GM19240 (cell line): ENCODE results near the gene CASZ1.

ENCODE experiments used
- DNase-seq: peaks from one replicate; pipeline ENCODE4 v3.0.0; 2011; ENCODE audit warnings: low spot score; ENCODE audit not compliant: insufficient read length

The CASZ1 gene

DNA sequence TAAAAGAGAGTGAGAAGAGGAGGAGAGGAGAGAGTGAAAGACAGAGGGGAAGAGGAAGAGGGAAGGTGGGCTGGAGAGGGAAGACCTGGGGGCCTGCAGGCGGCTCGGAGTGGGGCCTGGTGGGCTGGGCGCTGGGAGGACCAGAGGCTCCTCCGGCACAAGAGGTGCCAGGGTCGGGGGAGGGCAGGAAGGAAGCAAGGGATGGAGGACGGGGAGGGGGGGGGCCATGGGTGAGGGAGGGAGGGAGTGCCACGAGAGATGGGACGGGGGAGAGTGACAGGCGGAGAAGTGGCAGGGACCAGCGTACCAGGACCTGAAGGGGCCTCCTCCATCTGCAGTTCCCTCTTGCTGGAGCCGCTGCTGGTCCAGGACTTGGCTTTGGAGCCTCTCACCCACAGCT, 87.7 kb downstream of the CASZ1 start:
- DNase-seq: no peak

DNA sequence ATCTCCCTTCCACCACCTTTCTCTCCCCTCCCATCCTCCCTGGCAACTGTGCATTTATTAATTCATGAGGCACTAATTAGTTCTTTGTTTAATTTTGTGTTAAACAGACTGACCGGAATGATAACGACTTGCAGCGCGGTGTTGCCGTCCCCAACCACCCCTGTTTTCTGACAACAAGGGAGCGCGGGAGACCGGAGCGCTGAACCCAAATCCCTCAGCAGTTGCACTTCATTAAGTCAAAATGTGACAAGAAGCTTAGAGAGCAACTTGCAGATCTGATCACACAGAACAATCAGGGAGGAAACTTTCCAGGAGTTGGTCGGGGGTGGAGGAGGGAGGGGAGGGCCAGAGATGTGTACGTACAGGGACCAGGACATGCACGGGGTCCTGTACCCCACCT, 89.2 kb downstream of the CASZ1 start:
- DNase-seq: no peak

DNA sequence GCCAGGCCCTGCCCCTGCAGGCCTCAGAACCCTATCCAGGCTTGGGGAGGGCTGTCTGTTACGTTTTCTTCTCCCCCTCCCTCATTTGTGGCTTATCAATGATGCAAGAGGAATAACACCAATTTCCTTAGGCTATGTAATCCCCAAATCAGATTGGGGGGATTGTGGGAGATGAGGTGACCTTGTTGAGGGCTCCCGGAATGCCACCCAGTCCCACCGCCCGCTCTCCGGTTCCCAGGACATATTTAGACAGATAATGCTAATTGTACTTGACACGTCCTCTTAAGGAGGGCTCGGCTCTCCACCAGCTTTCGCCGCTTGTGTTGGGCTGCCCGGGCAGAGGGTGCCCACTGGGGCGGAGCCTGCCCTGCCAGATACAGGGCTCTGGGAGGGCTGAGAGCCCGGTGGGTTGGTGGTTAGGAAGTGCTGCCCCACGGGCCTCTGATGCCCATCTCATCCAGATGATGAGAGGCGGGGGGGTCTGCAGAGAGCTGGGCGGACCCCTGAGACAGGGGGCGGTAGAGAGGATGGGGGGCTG, 90.0 kb downstream of the CASZ1 start:
- no peak for DNase-seq

DNA sequence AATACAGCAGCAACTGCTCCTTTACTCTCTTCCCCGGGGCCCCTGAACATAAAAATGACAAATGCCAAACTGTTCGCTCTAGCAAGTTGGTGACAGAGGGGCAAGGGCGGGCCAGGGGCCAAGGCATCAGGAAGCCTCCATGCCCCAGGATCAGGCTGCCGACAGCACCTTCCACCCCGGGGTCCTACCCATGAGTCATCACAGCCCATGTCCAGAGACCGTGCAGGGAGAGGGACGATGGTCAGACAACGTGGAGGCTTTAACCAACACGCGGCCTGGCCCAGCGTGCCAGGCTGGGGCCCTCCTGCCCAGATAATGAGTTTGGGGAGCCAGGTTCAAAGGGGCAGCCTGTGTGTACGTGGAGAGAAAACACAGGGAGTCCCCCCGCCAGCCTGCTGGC, 90.5 kb downstream of the CASZ1 start:
- no peak for DNase-seq

DNA sequence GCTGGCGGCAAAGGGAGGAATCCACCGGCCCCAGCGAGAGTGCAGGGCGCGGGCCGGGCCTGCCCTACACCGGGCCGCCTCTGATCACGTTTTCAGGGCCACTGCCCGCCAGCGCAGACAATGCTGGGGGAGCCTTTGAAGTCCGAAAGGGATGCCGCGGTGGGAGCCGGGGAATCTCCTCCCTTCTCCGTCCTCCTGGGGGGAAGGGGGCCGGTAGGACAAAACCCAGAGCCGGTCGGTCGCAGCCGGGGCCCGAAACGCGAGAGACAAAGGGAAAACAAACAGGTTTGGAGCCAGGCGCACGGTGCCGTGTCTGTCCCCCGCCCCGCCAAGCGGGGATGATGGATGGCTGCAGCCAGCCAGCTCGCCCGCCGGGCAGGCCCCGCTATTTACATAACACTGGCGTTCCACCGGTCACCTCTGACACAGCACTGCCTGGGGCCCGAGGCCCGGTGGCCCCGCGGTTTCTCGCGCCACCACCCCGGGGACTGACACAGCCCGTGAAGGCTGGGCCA, 92.0 kb downstream of the CASZ1 start:
- no peak for DNase-seq

DNA sequence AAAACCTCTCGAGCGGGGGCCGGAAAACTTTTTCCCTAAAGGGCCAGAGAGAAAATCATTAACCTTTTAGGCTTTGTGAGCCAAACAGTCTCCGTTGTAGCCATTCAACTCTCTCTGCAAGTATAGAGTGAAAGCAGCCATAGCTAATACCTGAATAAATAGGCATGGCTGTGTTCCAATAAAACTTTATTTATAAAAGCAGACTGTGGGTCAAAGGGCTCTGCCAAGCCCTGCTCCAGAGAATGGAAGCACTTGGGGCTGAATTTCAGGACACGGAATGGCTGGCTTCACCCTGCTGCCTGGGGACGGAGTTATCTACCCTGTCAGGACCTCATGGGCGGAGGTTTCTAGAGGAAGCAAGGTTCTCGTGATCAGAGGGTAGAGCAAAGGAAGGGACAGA, 92.7 kb downstream of the CASZ1 start:
- DNase-seq: no peak

DNA sequence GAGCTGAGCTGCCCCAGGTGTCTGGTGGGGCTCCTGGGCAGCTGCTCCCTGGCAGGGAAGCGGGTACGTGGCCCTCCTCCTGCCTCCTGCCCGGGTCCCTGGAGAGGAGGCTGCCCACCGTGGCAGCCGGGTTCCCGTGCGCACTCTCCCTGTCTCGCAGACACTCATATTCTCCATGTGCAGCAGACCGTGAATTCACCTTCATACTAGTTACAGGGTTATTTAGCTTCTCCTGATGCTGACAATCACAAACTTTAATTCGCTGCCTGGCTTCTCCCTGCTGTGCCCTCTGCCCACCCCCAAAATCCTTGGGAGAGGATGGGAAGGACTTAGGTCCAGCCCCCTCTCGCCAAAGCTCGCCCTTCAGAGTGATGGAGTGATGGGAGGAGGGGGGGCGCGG, 95.3 kb downstream of the CASZ1 start:
- no peak for DNase-seq

DNA sequence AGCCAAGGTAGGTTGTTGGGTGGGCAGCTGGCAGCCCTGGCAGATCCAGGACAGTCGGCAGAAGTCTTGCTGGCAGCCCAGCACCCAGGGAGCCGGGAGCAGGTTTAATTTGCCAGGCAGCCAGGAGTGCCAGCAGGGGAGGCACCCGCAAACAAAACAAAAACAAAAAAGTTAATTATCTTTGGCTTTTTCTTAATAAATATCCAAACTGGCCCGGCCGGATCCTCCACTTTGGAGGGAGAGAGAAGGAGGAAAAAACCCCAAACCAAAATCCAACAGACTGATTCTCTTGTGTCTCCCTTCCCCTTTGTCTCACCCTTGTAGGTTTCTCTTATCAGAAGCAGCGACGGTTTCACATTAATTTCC, 97.0 kb downstream of the CASZ1 start:
- DNase-seq: no peak

DNA sequence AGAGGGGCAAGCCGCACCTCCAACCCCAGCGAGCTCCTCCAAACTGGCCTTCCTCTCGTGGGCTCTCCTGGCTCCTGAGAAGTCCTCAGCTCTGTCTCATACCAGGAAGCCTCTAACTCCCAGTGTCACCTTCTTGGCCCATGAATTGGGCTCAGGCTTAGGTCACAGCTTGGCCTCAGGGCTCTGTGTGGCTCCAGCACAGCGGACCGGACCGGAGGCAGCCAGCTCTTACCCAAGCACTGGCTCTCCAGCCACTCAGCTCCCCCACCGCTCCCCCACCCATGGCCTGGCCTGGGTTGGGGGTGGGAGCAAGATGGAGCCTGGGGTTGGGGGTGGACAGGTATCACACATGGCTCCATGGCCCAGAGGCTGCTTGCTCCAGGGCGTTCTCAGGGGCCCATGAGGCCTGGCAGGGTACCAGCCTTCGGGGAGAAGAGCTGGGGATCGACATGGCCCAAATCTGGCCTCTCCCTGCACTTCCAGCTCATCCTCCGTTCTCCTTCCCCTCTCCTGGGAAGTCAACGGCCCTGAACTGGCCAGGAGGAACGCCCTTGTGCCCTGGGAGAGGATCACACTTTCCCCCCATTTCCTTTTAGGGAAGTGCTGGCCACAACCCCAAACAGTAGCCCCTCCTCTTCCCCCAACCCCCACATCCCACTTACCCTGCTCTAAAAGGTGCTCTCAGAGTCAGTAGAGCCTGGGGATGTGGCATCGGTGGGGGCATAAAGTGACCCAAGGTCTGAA, 97.5 kb downstream of the CASZ1 start:
- DNase-seq: no peak

DNA sequence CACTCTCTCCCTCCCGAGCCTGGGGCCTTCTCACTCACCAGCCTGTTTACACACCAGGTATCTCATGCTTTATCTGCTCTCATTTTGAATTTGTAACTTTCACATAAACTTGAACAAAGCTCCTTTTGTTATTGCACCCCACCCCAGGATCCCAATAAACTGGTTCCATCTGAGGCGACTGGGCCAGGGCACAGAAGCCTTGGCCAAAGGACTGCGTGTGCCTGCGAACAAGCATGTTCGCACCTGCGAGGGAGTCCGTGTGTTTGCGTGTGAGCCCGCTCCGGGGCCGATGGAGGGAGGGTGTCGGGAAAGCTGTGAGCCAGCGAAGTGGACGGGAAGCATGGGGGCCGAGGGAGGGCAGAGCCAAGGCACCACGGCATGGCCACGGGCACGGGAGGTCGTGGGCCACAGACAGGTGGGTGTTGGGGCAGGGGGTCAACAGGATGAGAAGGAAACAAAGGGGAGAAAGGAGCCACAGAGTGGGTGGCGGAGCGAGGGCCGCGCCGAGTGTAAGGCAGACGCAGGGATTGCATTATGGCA, 98.8 kb downstream of the CASZ1 start:
- no peak for DNase-seq

DNA sequence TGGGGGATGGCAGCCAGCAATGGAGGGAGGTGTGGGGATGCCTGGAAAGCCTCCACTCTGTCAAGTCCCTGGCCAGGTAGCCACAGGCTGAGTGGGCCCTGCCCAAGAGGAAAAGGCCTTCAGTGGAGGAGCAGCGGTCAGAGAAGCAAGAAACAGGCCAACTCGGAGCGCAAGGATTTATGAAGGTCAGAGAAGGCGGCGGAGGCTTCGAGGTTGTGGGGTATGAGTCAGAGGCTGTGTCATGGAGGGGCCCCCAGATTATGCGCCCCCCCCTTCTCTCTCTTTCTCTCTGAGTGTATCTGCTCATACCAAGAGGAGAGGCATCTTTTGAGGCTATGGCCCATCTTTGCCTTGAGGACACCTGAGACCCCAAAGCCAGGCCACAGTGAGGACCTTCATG, 99.5 kb downstream of the CASZ1 start:
- DNase-seq: no peak

DNA sequence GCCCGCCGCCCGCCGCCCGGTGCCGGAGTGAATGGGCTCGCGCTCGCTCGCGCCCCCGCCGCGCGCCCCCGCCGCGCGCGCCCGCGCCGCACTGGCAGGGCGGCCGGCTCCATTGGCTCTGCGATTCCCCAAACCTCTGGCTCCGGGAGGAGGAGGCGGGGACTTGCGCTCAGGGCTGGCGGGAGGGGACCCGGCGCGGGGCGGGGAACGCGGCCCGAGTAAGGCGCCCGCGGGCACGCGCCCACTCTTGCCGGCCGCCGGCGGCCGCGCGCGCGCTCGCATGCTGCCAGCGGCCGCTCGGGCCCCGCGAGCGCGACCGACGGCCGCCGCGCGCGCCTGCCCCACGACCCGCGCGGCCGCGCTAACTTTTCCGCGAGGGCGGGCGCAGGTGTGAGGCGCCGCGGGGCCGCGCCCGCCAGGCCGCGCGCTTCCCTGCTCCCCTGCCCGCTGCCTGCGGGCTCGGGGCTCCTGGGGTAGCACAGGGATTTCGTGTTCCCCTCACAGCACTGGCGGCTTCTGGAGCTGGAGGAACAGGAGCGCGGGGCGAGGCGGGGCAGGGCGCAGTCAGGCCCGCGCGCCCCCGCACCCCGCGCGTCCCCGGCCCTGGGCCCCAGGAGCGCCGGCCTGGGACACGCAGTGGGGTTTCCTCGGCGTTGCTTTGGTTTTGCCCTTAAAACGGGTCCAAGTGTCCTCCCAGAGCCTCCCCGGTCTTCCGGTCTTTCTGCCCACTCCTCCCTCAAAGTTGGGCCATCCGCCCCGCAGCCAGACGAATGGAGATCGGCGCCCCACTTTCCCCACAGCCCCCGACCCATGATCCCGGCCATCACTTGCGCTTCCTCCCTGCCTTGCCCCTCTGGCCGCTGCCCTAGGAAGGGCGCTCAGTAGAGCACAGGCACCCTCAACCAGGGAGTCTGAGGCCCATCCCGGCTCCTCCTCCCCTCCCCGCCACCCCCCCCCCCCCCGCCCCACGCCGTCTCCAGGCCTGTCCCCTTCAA, 101.5 kb downstream of the CASZ1 start:
- peak; percentile 97 for DNase-seq

DNA sequence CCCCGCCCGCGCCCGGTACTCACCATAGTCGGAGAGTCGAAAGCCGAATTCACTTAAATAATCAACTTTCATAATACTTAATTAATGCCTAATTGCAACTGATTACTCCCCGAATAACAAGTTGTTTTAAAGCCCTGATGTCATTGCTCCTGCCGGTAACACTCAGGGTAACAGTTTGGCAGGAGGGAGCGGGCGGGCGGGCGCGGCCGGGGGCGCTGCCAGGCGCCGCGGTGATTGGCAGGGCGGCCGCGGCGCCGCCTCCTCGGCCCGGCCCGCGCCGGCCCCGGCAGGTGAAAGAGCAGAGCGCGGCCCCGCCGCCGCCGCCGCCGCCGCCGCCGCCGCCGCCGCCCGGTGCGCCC, 102.2 kb downstream of the CASZ1 start:
- DNase-seq: peak; percentile 88

DNA sequence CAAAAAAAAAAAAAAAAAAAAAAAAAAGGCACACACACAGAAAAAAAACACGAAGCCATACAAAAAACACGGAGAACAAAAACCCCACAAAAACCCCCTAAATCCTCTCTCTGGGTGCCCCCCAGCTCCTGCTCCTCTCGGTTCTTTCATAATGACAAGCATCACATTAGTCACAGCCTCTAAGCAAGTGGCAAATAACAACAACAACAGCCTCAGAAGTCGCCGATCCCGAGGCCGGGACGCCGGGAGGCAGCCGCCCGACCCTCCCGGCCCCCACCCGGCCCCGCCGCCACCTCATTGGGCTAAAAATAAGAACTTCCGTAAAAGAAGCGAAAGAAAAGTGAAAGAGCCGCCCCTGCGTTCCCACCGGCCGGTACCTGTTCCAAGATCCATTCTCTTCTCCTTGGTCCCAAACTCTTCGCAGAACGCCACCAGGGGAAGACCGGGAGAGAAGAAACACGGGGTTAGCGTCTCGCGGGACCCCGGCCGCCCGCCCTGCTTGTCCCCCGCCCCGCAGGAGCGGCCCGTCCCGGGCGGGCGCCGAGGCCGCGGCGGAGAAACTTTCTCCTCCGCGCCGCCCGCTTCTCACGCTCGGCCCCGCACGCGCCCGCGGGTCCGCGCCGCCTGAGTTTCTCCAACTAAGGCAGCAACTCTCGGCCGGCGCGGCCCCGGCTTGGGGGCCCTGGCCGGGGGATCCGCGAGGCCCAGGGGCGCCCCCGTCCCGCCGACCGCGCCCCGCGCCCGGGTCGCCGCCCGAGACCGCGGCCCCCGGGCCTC, 102.8 kb downstream of the CASZ1 start:
- DNase-seq: peak; percentile 46

DNA sequence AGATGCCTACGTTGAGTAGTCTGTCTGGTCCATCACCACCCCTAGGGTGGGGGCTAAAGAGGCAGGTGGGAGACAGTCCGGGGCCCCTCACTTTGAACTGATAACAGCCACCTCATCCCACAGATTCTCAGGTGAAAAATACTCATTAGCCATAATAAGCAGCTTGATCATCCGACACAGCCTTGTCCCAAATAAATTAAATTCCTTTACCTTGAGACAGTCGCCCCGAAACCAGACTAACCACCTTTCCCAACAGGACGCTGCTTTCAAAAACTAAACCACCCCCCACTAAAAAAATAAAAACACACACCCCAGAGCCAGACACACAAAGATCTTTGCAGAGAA, 103.3 kb downstream of the CASZ1 start:
- DNase-seq: no peak

DNA sequence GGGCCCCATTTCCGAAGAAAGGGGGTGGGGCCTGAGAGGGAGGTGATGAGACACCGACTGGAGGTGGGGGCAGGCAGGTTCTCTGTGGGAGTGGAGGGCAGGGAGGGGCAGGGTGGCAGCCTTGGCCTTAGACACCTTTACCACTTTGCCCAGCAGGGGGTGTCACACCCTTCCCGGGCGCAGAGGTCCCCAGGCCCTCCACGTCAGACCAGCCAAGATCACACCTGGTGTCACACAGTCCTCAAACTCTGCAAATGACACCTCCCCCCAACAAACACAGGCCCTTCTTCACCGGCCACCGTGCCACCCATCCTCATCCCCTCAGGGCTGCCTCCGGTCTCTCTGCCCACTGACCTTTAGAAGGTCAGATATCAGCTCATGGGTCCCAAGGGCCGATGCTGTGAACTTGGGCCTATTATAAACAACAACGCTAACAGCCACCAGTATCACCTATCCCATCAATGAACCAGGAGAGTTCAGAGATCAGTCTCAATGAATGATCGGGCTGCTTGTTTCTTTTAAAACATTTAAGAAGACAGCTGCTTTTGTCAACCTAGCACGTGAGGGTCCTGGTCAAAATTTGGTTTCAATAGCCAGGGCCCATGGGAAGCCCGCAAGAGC, 103.9 kb downstream of the CASZ1 start:
- DNase-seq: peak; percentile 83

DNA sequence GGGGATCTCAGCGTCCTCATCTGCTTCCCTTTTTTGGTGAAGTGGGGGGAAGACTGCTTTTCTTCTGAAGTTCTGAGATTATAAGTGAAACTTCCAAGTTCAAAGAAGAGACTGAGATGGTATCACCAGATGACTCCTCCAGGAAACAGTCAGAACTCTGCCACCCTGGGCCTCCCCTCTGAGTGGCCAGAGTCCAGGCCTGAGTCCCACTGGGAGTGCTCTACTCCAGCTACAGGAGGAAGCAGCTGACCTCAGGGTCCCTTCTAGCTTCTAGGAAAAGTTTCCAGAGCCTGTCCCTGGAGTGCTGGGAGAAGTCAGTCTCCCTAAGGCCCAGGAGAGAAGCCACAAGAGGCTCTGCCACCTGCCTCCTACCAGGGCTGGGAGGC, 104.7 kb downstream of the CASZ1 start:
- no peak for DNase-seq

DNA sequence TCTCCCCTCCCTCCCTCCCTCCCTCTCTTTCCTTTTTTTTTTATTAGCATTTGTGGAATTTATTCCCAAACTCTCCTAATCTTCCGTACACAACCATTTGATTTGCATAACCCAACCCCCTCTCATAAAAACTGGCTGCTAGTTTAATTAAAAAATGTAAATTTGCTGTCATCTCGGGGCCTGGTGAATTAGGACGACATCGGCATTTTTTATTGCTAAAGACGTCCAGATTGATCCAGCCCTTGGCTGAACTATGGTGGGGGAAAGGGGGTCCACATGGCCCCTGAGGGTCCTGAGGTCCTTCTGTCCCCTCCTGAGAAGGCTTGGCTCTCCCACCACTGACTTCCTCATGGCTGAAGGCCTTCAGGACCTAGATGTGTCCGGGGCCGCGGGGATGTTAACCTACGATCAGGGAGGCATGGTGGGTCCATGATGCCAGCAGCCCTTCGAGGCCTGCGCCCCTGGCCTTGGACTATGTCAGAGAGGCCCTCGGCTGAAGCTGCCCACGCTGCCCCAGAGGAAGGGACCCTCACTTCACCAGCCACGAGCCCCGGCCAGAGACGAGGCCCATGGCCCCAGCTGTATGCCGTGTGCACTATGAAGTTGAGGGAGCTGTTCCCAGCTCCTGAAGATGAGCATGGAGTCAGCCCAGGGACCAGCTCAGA, 105.2 kb downstream of the CASZ1 start:
- DNase-seq: no peak

DNA sequence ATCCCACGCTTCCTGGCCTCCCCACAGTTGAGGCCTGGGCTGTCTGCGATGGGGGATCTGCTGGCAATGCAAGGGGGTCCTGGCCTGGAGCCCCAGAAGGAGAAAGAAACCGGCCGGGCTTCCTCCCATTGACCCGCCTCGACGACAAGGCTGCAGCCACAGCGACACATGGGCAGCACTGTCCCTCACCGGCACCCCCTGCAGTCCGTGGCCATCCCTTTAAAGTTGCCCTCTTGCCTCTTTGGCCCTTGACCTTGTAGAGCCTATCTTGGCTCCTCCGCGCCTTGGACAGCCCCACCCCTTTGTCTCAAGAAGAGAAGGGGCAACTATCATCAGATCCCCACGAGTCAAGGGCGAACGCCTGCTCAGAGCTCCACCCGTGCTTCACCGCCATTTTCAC, 106.0 kb downstream of the CASZ1 start:
- no peak for DNase-seq

DNA sequence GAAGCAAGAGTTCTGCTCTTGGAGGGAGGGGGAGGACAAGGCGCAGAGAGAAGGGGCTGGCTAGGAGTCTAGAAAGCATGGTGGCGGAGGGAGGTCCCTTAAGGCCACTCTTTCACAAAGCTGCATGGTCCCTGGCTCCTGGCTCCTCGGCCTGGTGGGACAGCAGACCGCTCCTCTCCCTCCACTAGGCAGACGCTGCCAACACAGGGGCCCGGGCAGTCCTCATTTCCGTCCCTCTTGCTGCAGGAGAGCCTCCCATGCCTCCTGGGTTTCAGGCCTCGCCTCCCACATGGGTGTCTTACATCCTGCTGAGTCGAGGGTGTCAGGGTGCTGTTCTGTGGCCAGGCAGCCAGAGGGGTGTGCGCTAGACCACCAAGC, 108.0 kb downstream of the CASZ1 start:
- no peak for DNase-seq
